Dendritic cell treated with granulocyte-macrophage colony-stimulating factor and Interleukin-4, amounts not matched to agents 40 ng/mL and 50 ng/mL, for 4 days (primary cell): ENCODE measurements around the gene ZNF654.
A peak's percentile ranks its signal among the peaks of the same experiment; 100 is the strongest.
"Not testable (repeated sequence)": the region's sequence is repeated elsewhere in the genome, so short reads cannot be mapped to it uniquely, and the experiment has no call there.

Source experiments
- H3K27ac Mint-ChIP-seq: one replicate; pipeline ENCODE4 v1.8.0; 2022; ENCODE audit warnings: mild to moderate bottlenecking, mixed read lengths
- H3K27me3 Mint-ChIP-seq: one replicate; pipeline ENCODE4 v1.8.0; 2022; ENCODE audit warnings: mild to moderate bottlenecking, mixed read lengths
- H3K36me3 Mint-ChIP-seq: one replicate; pipeline ENCODE4 v1.8.0; 2022; ENCODE audit warnings: low read depth, mixed read lengths
- H3K4me1 Mint-ChIP-seq: one replicate; pipeline ENCODE4 v1.8.0; 2022; ENCODE audit warnings: low read depth, mixed read lengths
- H3K4me3 Mint-ChIP-seq: one replicate; pipeline ENCODE4 v1.8.0; 2022; ENCODE audit warnings: mild to moderate bottlenecking, moderate library complexity, mixed read lengths
- H3K9me3 Mint-ChIP-seq: one replicate; pipeline ENCODE4 v1.8.0; 2022; ENCODE audit warnings: mixed read lengths
- intact Hi-C: fragments of 100-400 bp; cut with micrococcal nuclease; formaldehyde crosslinking; loops from one replicate; pipeline ENCODE4 v1.15.0; 2022

Gene ZNF654

GRCh38 chr3:88058581-88059379, at the start of gene ZNF654, which contains the start of gene CGGBP1:
TSS of gene ZNF654 (plus strand) at chr3:88059255. CDS start at chr3:88059320, 65 bp downstream.
TSS of gene CGGBP1 (minus strand) at chr3:88059005. CDS start at chr3:88055976, 3,029 bp downstream.
- intact Hi-C loops = loop anchor here (1.0 to 5.0 kb wide), 4 partner anchors 28 to 831 kb away; partner anchors contain the start of gene CHMP2B
- H3K27me3 Mint-ChIP-seq = no peaks in the 10 kb centered on the region
- peak within 1 kb of the TSS; percentile 96 for H3K4me3 Mint-ChIP-seq
- peak within 1 kb of the TSS; percentile 92 for H3K27ac Mint-ChIP-seq
- H3K4me1 Mint-ChIP-seq = peaks cover 36% of the 10 kb centered on the region
- peaks cover 40% of the 10 kb centered on the region for H3K36me3 Mint-ChIP-seq
- H3K9me3 Mint-ChIP-seq = no peaks in the 10 kb centered on the region

DNA sequence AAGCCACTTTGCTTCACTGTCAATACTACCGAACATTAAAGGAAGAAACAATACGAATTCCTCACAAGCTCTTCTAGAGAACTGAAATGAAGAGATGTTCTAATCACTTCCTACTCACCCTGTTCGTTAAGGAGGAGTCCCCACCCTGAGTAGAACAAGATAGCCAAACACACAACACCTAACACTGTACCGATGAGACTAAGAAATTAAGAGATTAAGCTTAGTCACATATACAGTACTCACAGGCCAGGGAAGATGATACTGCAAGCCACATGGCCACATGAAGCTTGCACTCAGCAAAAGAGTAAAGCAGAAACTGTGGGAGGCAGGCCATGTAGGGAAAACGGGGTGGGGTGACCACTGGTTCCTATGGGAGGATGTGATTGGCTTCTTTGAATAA, 48.2 kb upstream of the ZNF654 start:
- Mint-ChIP-seq H3K4me3 (no peak overlapping the region), H3K36me3 (no peaks in the 10 kb centered on the region), H3K27ac (no peak overlapping the region), H3K27me3 (no peaks in the 10 kb centered on the region), H3K9me3 (no peaks in the 10 kb centered on the region), H3K4me1 (peaks cover 5% of the 10 kb centered on the region)
- intact Hi-C loops = no loop called here

- Mint-ChIP-seq H3K27ac (no peak overlapping the region), H3K4me3 (no peak overlapping the region), H3K27me3 (no peaks in the 10 kb centered on the region), H3K9me3 (peaks cover 11% of the 10 kb centered on the region), H3K4me1 (peaks cover 5% of the 10 kb centered on the region), H3K36me3 (no peaks in the 10 kb centered on the region)
- intact Hi-C loops = no loop called here
These were observed 45.5 kb upstream of the ZNF654 start for GRCh38 chr3:88013592-88013991.

DNA sequence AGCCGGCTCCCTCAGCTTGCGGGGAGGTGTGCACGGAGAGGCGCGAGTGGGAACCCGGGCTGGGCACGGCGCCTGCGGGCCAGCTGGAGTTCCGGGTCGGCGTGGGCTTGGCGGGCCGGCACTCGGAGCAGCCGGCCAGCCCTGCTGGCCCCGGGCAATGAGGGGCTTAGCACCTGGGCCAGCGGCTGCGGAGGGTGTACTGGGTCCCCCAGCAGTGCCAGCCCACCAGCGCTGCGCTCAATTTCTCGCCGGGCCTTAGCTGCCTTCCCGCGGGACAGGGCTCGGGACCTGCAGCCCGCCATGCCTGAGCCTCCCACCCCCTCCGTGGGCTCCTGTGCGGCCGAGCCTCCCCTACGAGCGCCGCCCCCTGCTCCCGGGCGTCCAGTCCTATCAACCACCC, 43.4 kb upstream of the ZNF654 start:
- H3K36me3 Mint-ChIP-seq, H3K27me3 Mint-ChIP-seq, H3K4me3 Mint-ChIP-seq, H3K4me1 Mint-ChIP-seq, H3K27ac Mint-ChIP-seq, intact Hi-C loops: not testable (repeated sequence)
- H3K9me3 Mint-ChIP-seq = peaks cover 11% of the 10 kb centered on the region

GRCh38 chr3:88019024-88019423, 40.0 kb upstream of the ZNF654 start:
- no peak overlapping the region for H3K27ac Mint-ChIP-seq
- H3K27me3 Mint-ChIP-seq = no peaks in the 10 kb centered on the region
- no peak overlapping the region for H3K4me3 Mint-ChIP-seq
- H3K4me1 Mint-ChIP-seq = no peaks in the 10 kb centered on the region
- intact Hi-C loops = no loop called here
- peaks cover 11% of the 10 kb centered on the region for H3K9me3 Mint-ChIP-seq
- no peaks in the 10 kb centered on the region for H3K36me3 Mint-ChIP-seq

DNA sequence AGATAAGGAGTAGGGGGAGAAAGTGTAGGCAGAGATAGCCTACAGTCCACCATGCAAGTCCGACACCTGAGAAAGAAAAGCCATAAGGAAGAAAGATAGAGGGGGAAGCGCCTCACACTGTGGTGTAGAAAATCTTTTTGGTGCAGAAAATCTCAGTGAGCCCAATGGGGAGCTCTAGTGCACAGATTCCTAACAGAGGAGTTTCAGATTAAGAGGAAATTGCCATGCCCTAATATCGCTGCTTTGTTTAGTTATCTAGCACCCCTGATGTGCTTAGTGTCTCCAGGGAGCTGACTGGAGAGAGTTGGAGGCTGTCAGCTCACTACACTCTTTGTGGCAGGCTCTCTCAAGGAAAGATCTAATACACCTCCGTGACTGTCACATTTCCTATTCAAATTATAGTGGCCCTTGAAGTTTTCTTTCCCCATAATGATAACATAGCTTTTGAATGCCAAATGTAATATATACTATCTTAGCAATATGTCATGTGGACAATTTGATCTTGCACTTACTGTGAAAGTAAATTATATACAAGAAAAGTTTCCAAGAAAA, 34.0 kb upstream of the ZNF654 start:
- Mint-ChIP-seq H3K4me1 (peaks cover 4% of the 10 kb centered on the region), H3K9me3 (no peaks in the 10 kb centered on the region), H3K36me3 (no peaks in the 10 kb centered on the region), H3K27ac (no peak overlapping the region), H3K4me3 (no peak overlapping the region), H3K27me3 (no peaks in the 10 kb centered on the region)
- intact Hi-C loops = no loop called here

- Mint-ChIP-seq H3K36me3 (no peaks in the 10 kb centered on the region), H3K4me1 (peaks cover 17% of the 10 kb centered on the region), H3K27me3 (no peaks in the 10 kb centered on the region), H3K4me3 (no peak overlapping the region), H3K27ac (no peak overlapping the region), H3K9me3 (peaks cover 6% of the 10 kb centered on the region)
- intact Hi-C loops = no loop called here
These were observed 30.2 kb upstream of the ZNF654 start for GRCh38 chr3:88028876-88029275.

DNA sequence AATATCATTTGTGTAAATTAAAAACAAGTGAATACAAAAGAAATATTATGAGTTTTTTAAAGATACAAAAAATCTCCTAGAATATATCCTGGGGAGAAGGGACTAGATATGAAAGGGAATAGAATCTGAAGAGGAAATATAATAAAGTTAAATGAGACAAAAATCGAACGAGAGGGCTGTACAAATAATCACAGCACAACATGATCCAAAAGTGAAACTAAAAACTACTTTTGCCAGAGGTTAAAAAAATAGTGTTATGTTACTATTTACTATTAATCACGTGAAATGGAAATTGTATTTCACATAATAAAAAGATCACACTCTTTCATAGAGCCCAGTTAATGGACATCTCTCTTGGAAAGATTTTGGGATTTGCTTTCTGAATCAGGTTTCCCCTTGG, 28.8 kb upstream of the ZNF654 start:
- H3K4me3 Mint-ChIP-seq = peak overlapping the region; percentile 32
- no peaks in the 10 kb centered on the region for H3K27me3 Mint-ChIP-seq
- peaks cover 22% of the 10 kb centered on the region for H3K4me1 Mint-ChIP-seq
- intact Hi-C loops = loop anchor here (2.0 kb wide), 1 partner anchor 29 kb away; the partner anchor contains the start of genes CGGBP1 and ZNF654
- no peaks in the 10 kb centered on the region for H3K36me3 Mint-ChIP-seq
- H3K27ac Mint-ChIP-seq = no peak overlapping the region
- peaks cover 6% of the 10 kb centered on the region for H3K9me3 Mint-ChIP-seq

GRCh38 chr3:88031642-88032077, 27.4 kb upstream of the ZNF654 start:
- peak overlapping the region; percentile 79 for H3K27ac Mint-ChIP-seq
- peaks cover 22% of the 10 kb centered on the region for H3K4me1 Mint-ChIP-seq
- intact Hi-C loops = loop anchor here (2.0 kb wide), 1 partner anchor 27 kb away; the partner anchor contains the start of genes CGGBP1 and ZNF654
- no peaks in the 10 kb centered on the region for H3K27me3 Mint-ChIP-seq
- peaks cover 6% of the 10 kb centered on the region for H3K9me3 Mint-ChIP-seq
- H3K36me3 Mint-ChIP-seq = no peaks in the 10 kb centered on the region
- H3K4me3 Mint-ChIP-seq = peak overlapping the region; percentile 72

DNA sequence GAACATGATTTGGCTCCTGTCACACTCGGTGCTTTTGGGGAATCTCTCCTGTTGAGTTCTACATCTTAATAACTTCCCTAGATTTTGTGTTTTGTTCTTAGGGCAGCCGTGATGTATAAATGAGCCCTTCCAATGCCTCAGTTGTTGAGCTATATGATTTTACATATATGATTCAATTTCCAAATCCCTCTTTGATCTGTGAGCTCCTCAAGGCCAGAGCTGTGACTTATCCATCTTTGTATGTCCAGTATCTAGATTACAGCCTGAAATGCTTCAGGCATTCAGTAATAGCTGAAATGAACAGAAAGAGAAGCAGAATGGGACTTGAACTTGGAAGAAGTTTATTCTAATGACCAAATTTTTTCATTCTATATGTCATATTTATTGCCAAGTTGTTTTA, 26.8 kb upstream of the ZNF654 start:
- Mint-ChIP-seq H3K9me3 (peaks cover 6% of the 10 kb centered on the region), H3K4me3 (peak overlapping the region; percentile 72), H3K36me3 (no peaks in the 10 kb centered on the region), H3K27ac (peak overlapping the region; percentile 79), H3K4me1 (peaks cover 22% of the 10 kb centered on the region), H3K27me3 (no peaks in the 10 kb centered on the region)
- intact Hi-C loops = no loop called here

- no peaks in the 10 kb centered on the region for H3K36me3 Mint-ChIP-seq
- peaks cover 6% of the 10 kb centered on the region for H3K9me3 Mint-ChIP-seq
- no peaks in the 10 kb centered on the region for H3K27me3 Mint-ChIP-seq
- H3K4me3 Mint-ChIP-seq = no peak overlapping the region
- H3K27ac Mint-ChIP-seq = no peak overlapping the region
- peaks cover 22% of the 10 kb centered on the region for H3K4me1 Mint-ChIP-seq
- intact Hi-C loops = no loop called here
These were observed 26.0 kb upstream of the ZNF654 start for GRCh38 chr3:88033079-88033478.

GRCh38 chr3:88033808-88034207, 25.2 kb upstream of the ZNF654 start:
- H3K27ac Mint-ChIP-seq = no peak overlapping the region
- intact Hi-C loops = no loop called here

GRCh38 chr3:88034491-88035275, 24.4 kb upstream of the ZNF654 start:
- Mint-ChIP-seq H3K9me3 (peaks cover 6% of the 10 kb centered on the region), H3K4me1 (peaks cover 22% of the 10 kb centered on the region), H3K27me3 (no peaks in the 10 kb centered on the region), H3K27ac (no peak overlapping the region), H3K36me3 (no peaks in the 10 kb centered on the region), H3K4me3 (no peak overlapping the region)
- intact Hi-C loops = no loop called here

More at GRCh38 chr3:88033808-88034207, 25.2 kb upstream of the ZNF654 start:
- H3K36me3 Mint-ChIP-seq = no peaks in the 10 kb centered on the region
- H3K4me3 Mint-ChIP-seq = no peak overlapping the region
- peaks cover 6% of the 10 kb centered on the region for H3K9me3 Mint-ChIP-seq
- peaks cover 22% of the 10 kb centered on the region for H3K4me1 Mint-ChIP-seq
- no peaks in the 10 kb centered on the region for H3K27me3 Mint-ChIP-seq

- Mint-ChIP-seq H3K27ac (no peak overlapping the region), H3K9me3 (peaks cover 6% of the 10 kb centered on the region), H3K4me1 (peaks cover 17% of the 10 kb centered on the region), H3K27me3 (no peaks in the 10 kb centered on the region), H3K4me3 (no peak overlapping the region), H3K36me3 (no peaks in the 10 kb centered on the region)
- intact Hi-C loops = no loop called here
These were observed 22.8 kb upstream of the ZNF654 start for GRCh38 chr3:88036221-88036620.
